ENCODE measurements around the gene AFG3L2.

GRCh38 chr18:12391487-12392165 is 14.6 kb upstream of the AFG3L2 start:
- TF ChIP-seq POLR2A (IDR thresholded peaks at IDR 0.05) (no peak), CTCF (IDR thresholded peaks at IDR 0.05 in 8 of 11, conservative IDR thresholded peaks at IDR 0.05 in 3 of 11) (peak; percentile 61 to 91 (median 80))

Data from spleen (tissue), 7 donors.